ENCODE results near the gene DGUOK.

The DGUOK gene

DNA sequence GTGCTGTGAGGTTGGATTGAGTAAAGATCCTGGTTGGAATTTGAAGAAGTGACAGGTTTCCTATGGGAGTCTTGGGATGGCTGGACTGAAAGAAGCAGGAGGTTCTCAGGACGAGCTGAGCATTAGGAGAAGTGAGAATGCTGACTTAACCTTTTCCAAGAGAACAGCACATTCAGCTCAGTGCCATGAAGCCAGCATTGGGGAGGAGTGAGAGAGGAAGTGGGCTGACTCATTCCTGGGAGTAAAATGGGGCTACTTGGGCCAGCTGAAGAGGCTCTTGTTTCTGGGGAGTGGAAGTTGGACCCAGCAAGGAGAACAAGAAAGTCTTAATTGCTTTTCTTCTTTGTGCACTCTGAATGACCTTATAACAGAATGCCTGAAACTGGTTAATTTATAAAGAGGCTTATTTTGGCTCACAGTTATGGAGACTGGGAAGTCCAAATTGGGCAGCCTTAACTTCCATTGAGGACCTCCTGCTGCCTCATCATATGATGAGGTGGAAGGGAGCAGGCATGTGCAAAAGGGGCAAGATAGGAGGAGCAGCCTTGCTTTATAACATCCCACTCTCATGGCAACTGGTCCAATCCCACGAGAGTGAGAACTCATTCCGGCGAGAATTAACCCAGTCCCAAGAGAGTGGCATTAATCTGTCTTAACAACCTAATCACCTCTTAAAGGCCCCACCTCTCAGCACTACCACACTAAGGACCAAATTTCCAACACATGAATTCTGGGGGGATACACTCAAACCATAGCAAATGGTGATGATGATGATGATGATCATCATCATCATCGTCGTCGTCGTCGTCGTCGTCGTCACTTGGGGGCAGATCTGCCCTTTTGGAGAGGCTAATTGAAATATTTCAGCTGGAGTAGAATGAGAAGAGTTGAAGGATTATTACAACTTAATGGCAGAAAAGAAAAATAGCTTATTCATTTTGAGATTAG lies 26.1 kb downstream of the DGUOK start:
- DNase-seq = no peak

DNA sequence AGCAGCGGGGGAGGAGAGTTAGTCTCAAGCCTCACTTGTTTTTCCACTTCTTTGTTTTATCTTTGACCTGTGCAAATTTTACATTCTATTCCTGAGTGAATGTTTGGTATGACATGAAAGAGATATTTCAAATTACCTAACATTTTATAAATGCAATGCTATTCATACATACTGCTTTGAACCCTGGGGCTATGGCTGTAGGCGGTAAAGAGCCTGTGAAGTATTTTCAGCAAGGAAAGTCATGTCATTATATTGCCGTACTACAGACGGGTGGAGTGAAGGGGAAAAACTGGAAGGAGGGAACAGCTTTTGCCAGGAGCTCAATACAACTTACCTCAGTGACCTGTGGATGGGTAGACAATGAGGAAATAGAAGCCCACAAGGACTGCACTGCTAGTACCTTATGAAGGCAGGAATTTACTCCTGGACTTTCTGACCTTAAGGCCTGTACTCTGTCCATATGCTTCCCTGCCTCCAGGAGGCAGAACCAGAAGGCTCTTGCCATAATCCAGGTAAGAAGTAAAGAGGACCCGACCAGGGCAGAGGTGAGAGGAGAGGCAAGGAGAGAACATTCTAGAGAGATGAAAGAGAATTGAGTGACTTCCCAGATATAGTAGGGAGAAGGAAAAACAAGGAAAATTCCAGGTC lies 29.7 kb downstream of the DGUOK start:
- DNase-seq = no peak

DNA sequence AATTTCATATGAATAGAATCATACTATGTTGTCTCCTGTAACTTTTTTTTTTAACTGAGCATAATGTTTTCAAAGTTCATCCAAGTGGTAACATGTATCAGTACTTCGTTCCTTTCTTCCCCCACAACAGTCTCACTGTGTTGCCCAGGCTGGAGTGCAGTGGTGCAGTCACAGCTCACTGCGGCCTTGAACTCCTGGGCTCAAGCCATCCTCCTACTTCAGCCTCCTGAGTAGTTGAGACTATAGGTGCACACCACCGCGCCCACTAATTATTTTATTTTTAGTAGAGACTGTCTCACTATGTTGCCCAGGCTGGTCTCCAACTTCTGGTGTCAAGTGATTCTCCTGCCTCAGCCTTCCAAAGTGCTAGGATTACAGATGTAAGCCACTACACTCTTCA lies 34.6 kb downstream of the DGUOK start:
- DNase-seq = no peak

DNA sequence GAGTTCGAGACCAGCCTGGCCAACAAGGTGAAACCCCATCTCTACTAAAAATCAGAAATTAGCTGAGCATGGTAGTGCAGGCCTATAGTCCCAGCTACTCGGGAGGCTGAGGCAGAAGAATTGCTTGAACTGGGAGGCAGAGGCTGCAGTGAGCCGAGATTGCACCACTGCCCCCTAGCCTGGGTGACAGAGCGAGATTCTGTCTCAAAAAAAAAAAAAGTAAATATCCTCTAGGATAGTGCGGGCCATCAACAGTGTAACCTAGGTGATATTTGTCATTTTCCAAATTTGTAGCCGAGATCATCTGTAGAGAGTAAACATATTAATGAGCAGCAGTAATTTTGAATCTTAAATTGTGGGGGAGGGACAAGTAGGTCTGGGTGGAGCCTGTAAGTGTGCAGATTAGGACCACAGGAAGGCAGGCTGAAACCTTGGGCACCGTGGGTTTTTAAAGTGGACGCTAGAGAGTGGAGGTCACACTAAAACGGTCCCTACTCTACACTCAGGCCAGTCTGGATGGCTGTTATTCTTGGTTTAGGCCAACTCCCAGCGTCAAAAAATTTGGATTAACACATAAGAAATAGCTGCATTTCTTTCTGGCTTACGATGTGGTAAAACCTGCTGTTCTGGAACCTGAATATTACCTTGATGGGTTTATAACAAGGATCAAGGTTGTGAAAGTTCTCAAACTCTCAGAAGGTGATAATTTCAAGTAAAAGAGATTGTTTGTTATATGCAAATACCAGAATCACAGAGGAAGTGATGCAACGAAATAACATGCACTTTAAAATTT lies 35.3 kb downstream of the DGUOK start:
- DNase-seq = no peak

DNA sequence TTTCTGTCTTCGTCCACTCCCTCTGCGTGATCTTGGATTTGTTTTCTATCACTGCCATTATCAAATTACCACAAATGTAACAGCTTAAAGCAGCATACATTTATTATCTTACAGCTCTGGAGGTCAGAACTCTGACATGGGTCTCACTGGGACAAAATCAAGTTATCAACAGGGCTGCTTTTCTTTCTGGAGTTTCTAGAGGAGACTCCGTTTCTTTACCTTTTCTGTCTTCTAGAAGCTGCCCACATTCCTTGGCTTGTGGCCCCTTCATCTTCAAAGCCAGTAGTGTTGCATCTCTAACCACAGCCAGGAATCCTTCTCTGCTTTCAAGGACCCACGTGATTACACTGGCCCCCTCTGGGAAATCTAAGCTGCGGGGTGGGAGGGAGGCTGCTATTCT lies 36.1 kb downstream of the DGUOK start:
- DNase-seq = no peak

DNA sequence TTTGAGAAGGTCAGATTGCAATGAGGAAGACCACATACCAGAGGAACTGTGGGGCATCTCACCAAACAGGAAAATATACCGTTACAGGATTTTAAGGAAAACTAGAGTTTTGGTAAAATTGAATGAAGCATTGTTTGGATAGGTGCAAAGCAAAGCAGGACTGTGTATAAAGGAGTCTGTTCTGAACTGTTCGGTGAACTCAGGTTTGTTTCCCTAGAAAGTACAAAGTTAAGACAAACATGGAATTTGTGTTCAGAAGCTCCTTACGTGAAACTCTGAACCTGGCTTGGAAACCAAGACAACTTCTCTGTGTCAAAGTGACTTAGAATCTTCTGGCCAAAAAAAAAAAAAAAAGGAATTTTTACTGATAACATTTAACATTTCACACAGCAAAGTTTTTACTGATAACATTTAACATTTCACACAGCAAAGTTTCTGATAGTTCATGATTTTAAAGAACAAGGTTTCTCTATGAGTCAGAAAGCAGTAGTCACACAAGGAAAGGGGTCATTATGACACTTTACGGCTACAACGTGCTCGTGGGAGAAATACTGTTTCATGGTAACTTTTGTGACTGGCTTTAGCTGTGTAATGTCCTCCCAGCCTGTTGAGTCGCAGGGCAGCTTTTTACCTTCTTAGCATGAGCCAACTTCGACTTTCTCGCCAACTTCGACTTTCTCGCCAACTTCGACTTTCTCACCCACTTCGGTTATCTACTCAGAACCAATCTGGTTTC lies 36.9 kb downstream of the DGUOK start:
- peak; percentile 71 for DNase-seq

DNA sequence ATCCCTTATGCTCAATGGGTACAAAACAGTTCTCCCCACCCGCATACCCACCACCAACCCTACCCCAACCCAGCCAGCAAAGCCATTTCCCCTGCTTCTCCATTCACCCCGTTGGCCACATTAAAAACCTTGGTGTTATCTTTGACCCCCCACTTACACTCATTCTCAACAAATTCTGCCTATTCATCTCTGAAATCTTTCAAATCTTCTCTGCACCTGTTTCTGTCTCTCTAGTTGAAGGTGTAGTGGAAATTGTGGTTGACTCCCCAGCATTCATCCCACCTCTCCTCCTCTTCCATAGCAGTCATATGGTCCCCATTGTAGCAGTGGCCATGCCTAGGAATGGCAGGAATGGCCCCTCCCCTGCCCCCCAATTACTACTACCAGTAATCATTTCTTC lies 37.5 kb downstream of the DGUOK start:
- no peak for DNase-seq

DNA sequence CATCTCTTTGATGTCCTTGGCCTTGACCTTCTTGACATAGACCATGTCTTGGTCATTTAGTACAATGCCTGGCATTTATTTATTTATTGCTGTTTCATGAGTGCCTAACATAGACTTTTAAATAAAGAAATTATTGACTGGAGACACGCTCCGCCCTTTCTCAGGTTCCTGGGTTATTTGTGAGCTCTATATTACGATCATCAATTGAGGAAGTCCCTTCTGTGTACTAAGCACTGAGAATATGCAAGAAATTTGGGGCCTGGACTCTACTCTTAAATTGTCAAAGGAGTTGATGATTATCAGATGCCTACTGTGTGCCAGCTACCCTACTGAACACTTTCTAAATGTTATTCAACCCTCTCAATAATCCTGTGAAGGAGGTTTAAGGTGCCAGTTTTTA lies 38.4 kb downstream of the DGUOK start:
- no peak for DNase-seq

DNA sequence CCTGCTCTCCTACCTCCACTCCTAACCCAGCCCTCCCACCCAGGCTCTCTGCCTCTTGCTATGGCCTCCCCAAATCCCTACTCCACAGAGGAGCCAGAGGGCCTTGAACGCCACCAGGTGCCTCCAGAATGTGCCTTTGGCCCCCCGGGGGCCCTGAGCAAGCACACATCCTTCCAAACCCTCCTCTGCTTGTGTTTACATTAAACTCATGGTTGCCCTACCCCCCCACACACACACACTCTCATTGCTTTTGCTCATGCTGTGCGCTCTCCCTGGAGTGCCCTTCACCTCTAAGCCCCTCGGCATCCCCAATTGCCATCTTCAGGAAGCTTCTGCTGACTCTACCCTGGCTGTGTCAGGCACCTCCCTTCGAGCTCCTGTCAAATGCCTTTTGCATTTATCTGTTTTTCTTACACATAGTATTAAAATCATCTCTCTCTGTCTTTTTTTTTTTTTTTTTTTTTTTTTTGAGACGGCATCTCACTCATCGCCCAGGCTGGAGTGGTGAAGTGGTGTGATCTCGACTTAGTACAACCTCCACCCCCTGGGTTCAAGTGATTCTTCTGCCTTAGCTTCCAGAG lies 41.8 kb downstream of the DGUOK start:
- DNase-seq = no peak

DNA sequence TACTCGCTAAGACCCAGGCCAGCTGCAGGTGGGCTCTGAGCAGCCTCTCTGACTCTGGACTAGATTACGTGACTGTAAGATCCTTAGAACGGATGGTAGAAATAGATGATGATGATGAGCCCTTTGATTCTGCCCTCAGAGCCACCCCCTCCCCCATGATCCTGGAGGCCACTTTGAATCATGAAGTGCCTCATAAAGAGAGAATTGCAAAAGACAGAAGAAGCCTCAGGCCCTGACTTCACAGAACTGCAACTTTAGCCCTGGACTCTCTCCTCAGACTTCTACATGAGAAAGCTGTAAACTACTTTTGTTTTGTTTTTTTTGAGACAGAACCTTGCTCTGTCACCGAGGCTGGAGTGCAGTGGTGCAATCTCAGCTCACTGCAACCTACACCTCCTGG lies 42.7 kb downstream of the DGUOK start:
- DNase-seq = no peak

DNA sequence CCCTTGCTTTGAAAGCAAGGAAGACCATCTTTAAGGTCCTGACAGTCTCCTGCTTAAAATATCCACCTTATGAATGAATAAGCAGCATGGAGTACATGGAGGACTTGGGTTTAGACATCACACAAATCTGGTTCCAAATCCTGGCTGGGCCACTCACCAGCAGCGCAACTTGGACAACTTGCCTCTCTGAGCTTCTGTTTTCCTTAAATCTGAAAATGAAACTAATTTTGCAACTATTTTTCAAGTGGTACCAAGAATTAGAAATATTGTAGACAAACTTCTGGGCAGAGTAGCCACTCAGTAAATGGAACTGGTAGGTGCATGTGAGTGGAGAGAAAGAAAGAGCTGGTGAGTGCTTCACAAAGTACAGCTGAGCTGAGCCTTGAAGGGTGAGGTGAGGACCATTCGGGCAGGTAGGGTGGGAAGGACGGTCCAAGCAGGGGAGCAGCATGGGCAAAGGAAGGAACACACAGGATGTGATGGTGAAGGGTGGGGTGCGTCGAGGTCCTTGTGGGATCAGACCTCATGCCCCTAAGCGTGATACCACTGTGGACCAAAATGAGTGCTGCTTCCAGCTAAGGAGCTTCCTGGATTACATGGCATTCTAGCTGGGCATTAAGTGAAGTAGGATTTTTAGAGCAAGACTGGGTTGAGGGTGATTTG lies 43.6 kb downstream of the DGUOK start:
- no peak for DNase-seq

DNA sequence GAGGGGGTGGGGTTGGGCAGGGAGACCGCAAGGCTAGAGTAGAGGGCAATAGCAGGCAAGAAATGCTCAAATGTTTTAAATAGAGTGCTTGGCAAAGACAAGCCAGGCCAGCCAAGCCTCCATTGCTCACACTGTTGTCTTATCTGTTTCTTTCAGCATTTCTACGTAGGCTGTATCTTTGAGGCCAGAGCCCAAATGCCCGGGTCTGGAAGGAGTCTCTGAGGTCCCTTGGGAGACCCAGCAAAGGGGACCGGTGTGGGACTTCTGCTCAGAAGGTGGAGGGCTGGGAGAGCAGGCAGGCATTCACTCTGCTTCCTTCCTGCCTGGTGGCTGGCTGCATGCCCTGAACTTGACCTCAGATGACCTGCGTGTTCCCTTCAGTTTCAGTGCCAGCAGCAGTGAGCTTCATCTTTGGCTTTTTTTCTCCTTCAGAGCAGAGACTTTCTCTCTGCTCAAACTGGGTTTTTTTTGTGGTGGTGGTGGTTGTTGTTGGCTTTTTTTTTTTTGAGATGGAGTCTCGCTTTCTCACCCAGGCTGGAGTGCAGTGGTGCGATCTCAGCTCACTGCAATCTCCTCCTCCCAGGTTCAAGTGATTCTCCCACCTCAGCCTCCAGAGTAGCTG lies 44.3 kb downstream of the DGUOK start:
- DNase-seq = peak; percentile 72

DNA sequence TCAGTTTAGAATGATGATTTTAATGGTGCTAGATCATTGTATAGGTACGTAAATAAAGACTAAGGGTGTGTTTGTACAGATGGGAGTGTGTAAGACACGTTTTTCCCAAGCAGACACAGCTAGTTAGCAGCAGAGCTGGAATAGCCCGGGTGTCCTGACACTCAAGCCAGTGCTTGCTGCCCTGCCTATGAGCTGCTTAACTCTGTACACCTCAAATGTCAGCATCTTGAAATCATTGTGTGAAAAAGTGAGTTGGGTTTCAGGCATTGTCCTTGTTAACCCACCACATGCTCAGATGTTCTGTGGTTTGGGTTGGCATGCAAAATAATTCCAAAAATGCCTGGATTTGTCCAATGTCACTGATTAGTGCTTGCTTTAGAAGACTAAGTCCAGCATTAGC lies 45.0 kb downstream of the DGUOK start:
- DNase-seq = no peak

DNA sequence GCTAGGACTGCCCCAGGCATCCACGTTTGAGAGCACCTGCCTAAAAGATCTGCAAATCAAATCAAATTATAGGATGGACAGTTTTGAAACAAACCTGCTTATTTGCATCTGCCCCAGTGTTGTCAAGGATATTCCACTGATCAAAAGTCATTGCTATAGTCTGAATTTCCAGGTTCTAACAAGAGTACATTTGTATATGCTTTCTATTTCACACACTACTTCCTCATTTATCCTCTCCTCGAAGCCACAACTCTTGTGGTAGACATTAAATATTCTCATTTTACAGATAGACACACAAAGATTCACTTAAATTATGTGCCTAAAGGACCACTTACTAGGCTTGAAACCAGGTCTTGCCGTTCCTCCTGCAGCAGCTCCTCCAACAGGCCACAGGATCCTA lies 46.2 kb downstream of the DGUOK start:
- DNase-seq = no peak

DNA sequence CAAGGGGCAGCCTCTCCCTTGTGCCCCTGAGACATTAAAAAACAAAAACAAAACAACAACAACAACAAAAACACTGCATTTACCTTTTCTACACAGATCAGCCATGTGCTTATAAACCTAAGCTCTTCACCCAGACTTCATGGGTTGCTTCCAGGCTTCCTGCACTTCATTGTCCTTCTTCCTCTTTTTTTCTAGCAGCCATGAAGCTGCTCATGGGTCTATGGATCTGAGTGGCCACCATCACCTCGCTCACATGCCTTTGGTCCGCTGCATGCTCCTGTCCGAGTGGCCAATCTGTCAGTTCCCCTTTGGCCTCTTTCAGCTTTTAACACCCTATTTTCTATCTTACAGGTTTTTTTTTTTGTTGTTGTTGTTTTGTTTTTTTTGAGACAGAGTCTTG lies 49.1 kb downstream of the DGUOK start:
- DNase-seq = no peak

DNA sequence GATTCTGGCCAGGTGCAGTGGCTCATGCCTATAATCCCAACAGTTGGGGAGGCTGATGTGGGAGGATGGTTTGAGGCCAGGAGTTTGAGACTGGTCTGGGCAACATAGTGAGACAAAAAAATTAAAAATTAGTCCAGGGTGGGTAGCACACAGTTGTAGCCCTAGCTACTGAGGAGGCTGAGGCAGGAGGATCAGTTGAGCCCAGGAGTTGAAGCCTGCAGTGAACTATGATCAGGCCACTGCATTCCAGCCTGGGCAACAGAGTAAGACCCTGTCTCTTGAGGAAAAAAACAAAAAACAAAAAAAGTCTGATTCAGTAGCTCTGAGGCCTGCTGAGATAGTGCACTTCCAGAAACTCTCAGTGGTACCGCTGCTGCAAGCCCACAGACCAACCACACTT lies 50.1 kb downstream of the DGUOK start:
- no peak for DNase-seq

DNA sequence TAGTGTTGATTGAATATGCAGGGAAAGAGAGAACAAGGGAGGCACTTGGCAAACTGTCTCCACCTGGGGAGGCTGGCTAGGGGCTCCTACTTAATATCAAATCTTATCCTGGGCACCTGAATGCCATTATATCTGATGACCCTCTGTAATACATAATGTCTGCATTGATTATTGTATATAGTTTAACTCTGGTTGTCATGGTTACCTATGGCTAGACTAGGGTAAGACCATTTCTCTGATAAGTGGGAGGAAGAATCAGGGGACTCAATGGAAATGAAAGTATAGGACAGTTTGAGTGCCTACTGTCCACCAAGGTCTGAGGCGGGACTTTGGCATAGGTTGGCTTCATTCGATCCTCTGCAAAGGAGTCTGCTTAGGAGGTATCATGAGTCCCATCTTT lies 50.8 kb downstream of the DGUOK start:
- no peak for DNase-seq

DNA sequence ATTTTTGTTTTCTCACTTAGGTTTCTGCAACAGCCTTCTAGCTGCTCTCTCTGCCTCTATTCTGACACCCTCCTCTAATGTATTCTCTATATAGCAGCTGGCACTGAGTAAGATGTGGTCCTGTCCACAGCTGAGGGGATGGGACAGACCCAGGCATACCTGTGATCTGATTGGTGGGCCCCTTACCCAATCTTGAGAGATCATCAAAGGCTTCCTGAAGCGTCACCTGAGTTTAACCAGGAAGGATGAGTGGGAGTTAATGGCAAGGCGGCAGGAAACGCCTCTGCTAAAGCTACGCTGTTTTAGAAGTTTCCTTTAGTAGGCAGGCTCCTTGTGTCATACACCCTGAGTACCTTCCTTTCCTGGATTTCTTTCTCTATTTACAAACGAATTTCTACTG lies 52.3 kb downstream of the DGUOK start:
- peak; percentile 67 for DNase-seq

DNA sequence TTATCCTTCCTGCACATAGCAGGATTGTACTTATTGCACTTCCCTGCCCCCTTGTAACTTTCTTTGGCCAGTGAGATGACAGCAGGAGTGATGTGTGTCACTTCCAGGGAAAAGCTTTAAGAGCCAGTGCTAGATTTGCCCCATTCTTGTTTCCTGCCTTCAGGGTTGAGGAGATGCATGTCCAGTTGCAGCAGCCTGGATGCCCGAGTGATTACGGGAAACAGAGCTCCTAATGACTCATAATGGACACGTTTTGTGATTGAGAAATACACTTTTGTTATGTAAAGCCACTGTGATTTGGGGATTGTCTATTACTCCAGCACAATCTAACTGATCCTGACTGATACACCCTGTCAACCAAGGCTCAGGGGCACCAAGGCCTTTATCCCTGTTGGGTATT lies 53.0 kb downstream of the DGUOK start:
- DNase-seq = no peak

DNA sequence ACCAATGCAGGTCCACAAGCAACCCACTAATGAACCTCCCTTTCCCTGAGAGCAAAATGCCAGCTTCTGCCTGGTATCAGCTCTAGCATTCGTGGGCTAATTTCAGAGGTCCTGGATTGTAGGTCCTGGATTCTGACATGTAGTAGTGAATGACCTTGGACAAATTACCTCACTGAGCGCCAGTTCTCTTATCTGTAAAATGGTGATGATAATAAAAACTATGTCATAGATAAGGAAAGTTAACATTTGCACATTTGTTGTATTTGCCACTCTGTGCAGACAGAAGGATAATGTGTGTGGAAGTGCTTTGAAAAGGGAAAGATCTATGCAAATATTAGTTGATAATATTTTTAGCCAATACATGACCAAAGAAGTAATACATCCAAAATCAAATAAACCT lies 53.9 kb downstream of the DGUOK start:
- no peak for DNase-seq
